ENCODE measurements around the gene NHSL2.
A peak's percentile ranks its signal among the peaks of the same experiment; 100 is the strongest.

The NHSL2 gene

GRCh38 chrX:72037601-72038000 is 127.0 kb downstream of the NHSL2 start:
- Histone ChIP-seq H3K4me1 (ENCODE audit: control insufficient read depth in 1 of 2, insufficient read depth in 1 of 2, low read depth in 1 of 2, low read length in 1 of 2) (peaks cover 20 to 27% of the 10 kb centered on the region in 2 experiments), H3K36me3 (no peaks in the 10 kb centered on the region), H3K27ac (peak overlapping the region; percentile 51), H3K4me3 (ENCODE audit: low read depth in 1 of 2, low read length in 1 of 2) (no peak overlapping the region), H3K27me3 (no peaks in the 10 kb centered on the region), H3K9me3 (no peaks in the 10 kb centered on the region)
- no peak for TF ChIP-seq CTCF (IDR thresholded peaks at IDR 0.05)

GRCh38 chrX:72038016-72038415 is 127.4 kb downstream of the NHSL2 start:
- Histone ChIP-seq H3K4me3 (ENCODE audit: low read depth in 1 of 2, low read length in 1 of 2) (no peak overlapping the region), H3K27me3 (no peaks in the 10 kb centered on the region), H3K27ac (peak overlapping the region; percentile 51), H3K4me1 (ENCODE audit: control insufficient read depth in 1 of 2, insufficient read depth in 1 of 2, low read depth in 1 of 2, low read length in 1 of 2) (peaks cover 25 to 31% of the 10 kb centered on the region in 2 experiments), H3K9me3 (no peaks in the 10 kb centered on the region), H3K36me3 (no peaks in the 10 kb centered on the region)
- TF ChIP-seq CTCF (IDR thresholded peaks at IDR 0.05) = no peak

- H3K36me3 ChIP-seq = no peaks in the 10 kb centered on the region
- H3K27me3 ChIP-seq = no peaks in the 10 kb centered on the region
- H3K9me3 ChIP-seq = no peaks in the 10 kb centered on the region
- TF ChIP-seq CTCF (IDR thresholded peaks at IDR 0.05) = no peak
- peaks cover 28 to 34% of the 10 kb centered on the region in 2 experiments for H3K4me1 ChIP-seq (ENCODE audit: control insufficient read depth in 1 of 2, insufficient read depth in 1 of 2, low read depth in 1 of 2, low read length in 1 of 2)
- H3K4me3 ChIP-seq (ENCODE audit: low read depth in 1 of 2, low read length in 1 of 2) = no peak overlapping the region
- H3K27ac ChIP-seq = no peak overlapping the region
These were observed 128.2 kb downstream of the NHSL2 start for GRCh38 chrX:72038868-72039267.

- H3K4me3 ChIP-seq (ENCODE audit: low read depth in 1 of 2, low read length in 1 of 2) = no peak overlapping the region
- peaks cover 28 to 34% of the 10 kb centered on the region in 2 experiments for H3K4me1 ChIP-seq (ENCODE audit: control insufficient read depth in 1 of 2, insufficient read depth in 1 of 2, low read depth in 1 of 2, low read length in 1 of 2)
- no peak for TF ChIP-seq CTCF (IDR thresholded peaks at IDR 0.05)
- no peaks in the 10 kb centered on the region for H3K9me3 ChIP-seq
- no peak overlapping the region for H3K27ac ChIP-seq
- H3K27me3 ChIP-seq = no peaks in the 10 kb centered on the region
- H3K36me3 ChIP-seq = no peaks in the 10 kb centered on the region
These were observed 129.9 kb downstream of the NHSL2 start for GRCh38 chrX:72040506-72040905.

- Histone ChIP-seq H3K4me1 (ENCODE audit: control insufficient read depth in 1 of 2, insufficient read depth in 1 of 2, low read depth in 1 of 2, low read length in 1 of 2) (peaks cover 28 to 34% of the 10 kb centered on the region in 2 experiments), H3K27ac (no peak overlapping the region), H3K9me3 (no peaks in the 10 kb centered on the region), H3K36me3 (no peaks in the 10 kb centered on the region), H3K4me3 (ENCODE audit: low read depth in 1 of 2, low read length in 1 of 2) (no peak overlapping the region), H3K27me3 (no peaks in the 10 kb centered on the region)
- no peak for TF ChIP-seq CTCF (IDR thresholded peaks at IDR 0.05)
These were observed 130.5 kb downstream of the NHSL2 start for GRCh38 chrX:72041176-72041575.

All from neutrophil (primary cell).